HEK293T (cell line): ENCODE results near the gene BFSP1.

ENCODE experiments used
- ARNT ChIP-seq: fragments of 450-650 bp; IDR thresholded peaks from 2 replicates; pipeline ENCODE4 v1.6.1; 2017; ENCODE audit warnings: mild to moderate bottlenecking
- BHLHE40 ChIP-seq: fragments of 450-650 bp; IDR thresholded peaks from 2 replicates; pipeline ENCODE4 v1.6.1; 2016; ENCODE audit warnings: mild to moderate bottlenecking, moderate library complexity, borderline replicate concordance
- CTBP1 ChIP-seq: fragments of 450-650 bp; IDR thresholded peaks from 2 replicates; pipeline ENCODE4 v1.6.1; 2016; ENCODE audit warnings: borderline replicate concordance
- FOXA1 ChIP-seq: fragments of 450-650 bp; IDR thresholded peaks from 2 replicates; pipeline ENCODE4 v1.6.1; 2016; ENCODE audit warnings: mild to moderate bottlenecking
- HDGF ChIP-seq: fragments of 450-650 bp; IDR thresholded peaks from 2 replicates; pipeline ENCODE4 v1.6.1; 2017; ENCODE audit warnings: antibody characterized with exemption, borderline replicate concordance
- TARDBP ChIP-seq: fragments of 450-650 bp; IDR thresholded peaks from 2 replicates; pipeline ENCODE4 v1.6.1; 2016
- ZNF384 ChIP-seq: fragments of 450-650 bp; IDR thresholded peaks from 2 replicates; pipeline ENCODE4 v1.6.1; 2016

DNA sequence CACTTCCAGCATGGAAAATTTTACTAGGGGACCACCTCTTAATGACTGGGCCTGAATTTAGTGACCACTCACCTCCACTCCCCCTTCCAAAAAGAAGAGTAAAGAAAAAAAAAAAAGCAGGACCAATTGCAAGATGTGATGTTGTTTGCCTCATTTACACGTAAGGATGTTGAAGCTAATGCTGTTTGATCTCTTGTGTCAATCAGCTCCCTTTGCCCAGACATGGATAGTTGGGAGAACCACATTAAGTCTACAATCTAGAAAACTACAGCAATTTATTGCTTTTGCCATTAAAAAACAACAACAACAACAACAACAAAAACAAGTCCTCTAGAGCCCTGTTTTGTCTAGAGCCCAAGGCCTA lies 27.7 kb upstream of the BFSP1 start:
- no peak for TF ChIP-seq FOXA1
- TF ChIP-seq CTBP1, result no peak
- no peak for TF ChIP-seq ARNT
- no peak for TF ChIP-seq TARDBP
- TF ChIP-seq HDGF, result no peak
- TF ChIP-seq BHLHE40, result no peak
- TF ChIP-seq ZNF384, result no peak
